Heart left ventricle (tissue), 13 donors: ENCODE data around the gene GJD3.

Experiments used
- CTCF ChIP-seq, 12 donors: fragments of 200-600 bp; sonication (generic) in 4 of 12; IDR thresholded peaks; one replicate each; pipeline versions ENCODE4 v1.5.0 to v1.8.0; 2018 to 2022; ENCODE audit warnings: antibody characterized with exemption in 12 of 12, mild to moderate bottlenecking in 5 of 12
- POLR2A ChIP-seq, 2 donors: fragments of 450-650 bp; IDR thresholded peaks; one replicate each; pipeline ENCODE4 v1.6.1; 2017; ENCODE audit warnings: antibody characterized with exemption in 2 of 2, mild to moderate bottlenecking in 2 of 2, moderate library complexity in 2 of 2
- donor health status: ischemic (EF 13 %, LVEDD 7.1; RV severe dilation, severe dysfunction).
- donor health status: DM: no; HTN: yes; CAD: no.
- donor health status: DM: no; HTN: no; CAD: no.
- donor health status: ischemic (EF 25% LVEDD 6.9; RV normal size, moderate dysfunction).
- donor health status: ischemic (EF 25% LVEDD 5.7; RV mildly dilated, moderate dysfunction).
- donor health status: ischemic (EF 35%, LVEDD 5.7; RV mildly dilated, moderate dysfunction).
- donor health status: nonischemic (EF 11% LVEDD 7.7; RV severe dilation, severe dysfunction).
- donor health status: DM: yes; HTN: yes; CAD: no.
- donor health status: PGD.
- donor health status: ischemic (EF 29% LVEDD 5.4; RV normal size, mild dysfunction).
- donor health status: nonischemic (EF 23%, LVEDD 6.1; RV moderate dilation, normal function).

GRCh38 chr17:40352237-40352778, 12.2 kb downstream of the GJD3 start:
- TF ChIP-seq CTCF (IDR thresholded peaks at IDR 0.05), result no peak
- no peak for TF ChIP-seq POLR2A (IDR thresholded peaks at IDR 0.05)
